HG03558 (cell line): Measurements from ENCODE around the gene COP1.
"Not testable (repeated sequence)": the region's sequence is repeated elsewhere in the genome, so short reads cannot be mapped to it uniquely, and the experiment has no call there.

Experiments used
- ATAC-seq: cut with Tn5 transposase; IDR thresholded peaks from one replicate; pipeline ENCODE4 v1.9.1; 2021; ENCODE audit warnings: moderate number of reproducible peaks; ENCODE audit not compliant: unreplicated experiment; ENCODE audit errors: extremely low read depth

Gene COP1

GRCh38 chr1:176141449-176141848 lies 65.6 kb downstream of the COP1 start:
- ATAC-seq, result no peak

GRCh38 chr1:176136891-176137290 lies 70.2 kb downstream of the COP1 start:
- no peak for ATAC-seq

GRCh38 chr1:176134666-176135065 lies 72.4 kb downstream of the COP1 start:
- no peak for ATAC-seq

- no peak for ATAC-seq
These were observed 84.8 kb downstream of the COP1 start for GRCh38 chr1:176122282-176122681.

- ATAC-seq, result no peak
These were observed 87.5 kb downstream of the COP1 start for GRCh38 chr1:176119549-176119948.

GRCh38 chr1:176118985-176119384 lies 88.1 kb downstream of the COP1 start:
- ATAC-seq, result no peak

GRCh38 chr1:176111835-176112234 lies 95.3 kb downstream of the COP1 start:
- no peak for ATAC-seq

- no peak for ATAC-seq
These were observed 96.9 kb downstream of the COP1 start for GRCh38 chr1:176110203-176110602.

- ATAC-seq, result no peak
These were observed 104.2 kb downstream of the COP1 start for GRCh38 chr1:176102768-176103350.

- no peak for ATAC-seq
These were observed 105.0 kb downstream of the COP1 start for GRCh38 chr1:176101951-176102642.

- ATAC-seq, result no peak
These were observed 108.5 kb downstream of the COP1 start for GRCh38 chr1:176098560-176098959.

- no peak for ATAC-seq
These were observed 111.1 kb downstream of the COP1 start for GRCh38 chr1:176096015-176096414.

- ATAC-seq, result no peak
These were observed 116.3 kb downstream of the COP1 start for GRCh38 chr1:176090766-176091165.

GRCh38 chr1:176087746-176088145 lies 119.3 kb downstream of the COP1 start:
- not testable (repeated sequence) for ATAC-seq

GRCh38 chr1:176073524-176074157 lies 133.4 kb downstream of the COP1 start:
- ATAC-seq, result no peak

GRCh38 chr1:176068901-176069300 lies 138.2 kb downstream of the COP1 start:
- no peak for ATAC-seq

GRCh38 chr1:176068256-176068655 lies 138.8 kb downstream of the COP1 start:
- ATAC-seq, result no peak

GRCh38 chr1:176066709-176067108 lies 140.4 kb downstream of the COP1 start:
- ATAC-seq, result no peak

GRCh38 chr1:176058686-176059085 lies 148.4 kb downstream of the COP1 start:
- no peak for ATAC-seq

GRCh38 chr1:176056312-176056711 lies 150.8 kb downstream of the COP1 start:
- ATAC-seq, result no peak

GRCh38 chr1:176055398-176055797 lies 151.7 kb downstream of the COP1 start:
- no peak for ATAC-seq
